ENCODE results near the gene HLA-DOA.

The HLA-DOA gene

GRCh38 chr6:33049323-33050013 is 40.1 kb upstream of the HLA-DOA start:
- DNase-seq (ENCODE audit: low read depth), result no peak

GRCh38 chr6:33040157-33040556 is 30.8 kb upstream of the HLA-DOA start:
- TF ChIP-seq, protein P1, sequence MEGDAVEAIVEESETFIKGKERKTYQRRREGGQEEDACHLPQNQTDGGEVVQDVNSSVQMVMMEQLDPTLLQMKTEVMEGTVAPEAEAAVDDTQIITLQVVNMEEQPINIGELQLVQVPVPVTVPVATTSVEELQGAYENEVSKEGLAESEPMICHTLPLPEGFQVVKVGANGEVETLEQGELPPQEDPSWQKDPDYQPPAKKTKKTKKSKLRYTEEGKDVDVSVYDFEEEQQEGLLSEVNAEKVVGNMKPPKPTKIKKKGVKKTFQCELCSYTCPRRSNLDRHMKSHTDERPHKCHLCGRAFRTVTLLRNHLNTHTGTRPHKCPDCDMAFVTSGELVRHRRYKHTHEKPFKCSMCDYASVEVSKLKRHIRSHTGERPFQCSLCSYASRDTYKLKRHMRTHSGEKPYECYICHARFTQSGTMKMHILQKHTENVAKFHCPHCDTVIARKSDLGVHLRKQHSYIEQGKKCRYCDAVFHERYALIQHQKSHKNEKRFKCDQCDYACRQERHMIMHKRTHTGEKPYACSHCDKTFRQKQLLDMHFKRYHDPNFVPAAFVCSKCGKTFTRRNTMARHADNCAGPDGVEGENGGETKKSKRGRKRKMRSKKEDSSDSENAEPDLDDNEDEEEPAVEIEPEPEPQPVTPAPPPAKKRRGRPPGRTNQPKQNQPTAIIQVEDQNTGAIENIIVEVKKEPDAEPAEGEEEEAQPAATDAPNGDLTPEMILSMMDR (IDR thresholded peaks at IDR 0.05; ENCODE audit: control insufficient read depth, insufficient read depth, low read depth, low read length, missing control alignments), result no peak

More at GRCh38 chr6:33049323-33050013, 40.1 kb upstream of the HLA-DOA start:
- TF ChIP-seq, protein P1 (IDR thresholded peaks at IDR 0.05; ENCODE audit: control insufficient read depth, insufficient read depth, low read depth, low read length, missing control alignments), result peak; percentile 19
- no peak overlapping the region for H3K4me3 ChIP-seq (ENCODE audit: control insufficient read depth, low read depth, low read length)

GRCh38 chr6:33036535-33036934 is 27.1 kb upstream of the HLA-DOA start:
- no peak for DNase-seq (ENCODE audit: low read depth)
- TF ChIP-seq, protein P1 (IDR thresholded peaks at IDR 0.05; ENCODE audit: control insufficient read depth, insufficient read depth, low read depth, low read length, missing control alignments), result no peak
- no peak overlapping the region for H3K4me3 ChIP-seq (ENCODE audit: control insufficient read depth, low read depth, low read length)

More at GRCh38 chr6:33040157-33040556, 30.8 kb upstream of the HLA-DOA start:
- DNase-seq (ENCODE audit: low read depth), result no peak
- H3K4me3 ChIP-seq (ENCODE audit: control insufficient read depth, low read depth, low read length), result no peak overlapping the region

GRCh38 chr6:33034554-33034953 is 25.2 kb upstream of the HLA-DOA start:
- no peak overlapping the region for H3K4me3 ChIP-seq (ENCODE audit: control insufficient read depth, low read depth, low read length)
- no peak for DNase-seq (ENCODE audit: low read depth)
- TF ChIP-seq, protein P1 (IDR thresholded peaks at IDR 0.05; ENCODE audit: control insufficient read depth, insufficient read depth, low read depth, low read length, missing control alignments), result no peak

DNA sequence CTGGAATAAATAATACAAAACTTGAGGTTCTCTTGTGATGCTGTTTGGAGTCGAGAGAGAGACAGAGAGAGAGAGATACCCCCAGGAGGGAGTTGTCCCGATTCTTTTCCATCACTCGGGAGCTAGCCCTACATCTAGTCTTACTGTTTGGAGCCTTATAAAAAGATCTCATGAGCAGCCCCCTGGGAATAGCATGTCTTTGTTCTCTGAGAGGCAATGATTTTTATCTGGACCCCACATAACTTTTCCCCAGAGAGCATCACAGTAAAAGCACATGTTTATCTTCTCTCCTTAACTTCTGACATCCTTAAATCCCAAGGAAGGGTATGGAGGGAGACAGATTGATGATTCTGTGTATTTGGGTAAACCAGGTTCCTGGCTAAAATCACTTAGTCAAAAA is 20.9 kb upstream of the HLA-DOA start:
- no peak for DNase-seq (ENCODE audit: low read depth)
- TF ChIP-seq, protein P1 (IDR thresholded peaks at IDR 0.05; ENCODE audit: control insufficient read depth, insufficient read depth, low read depth, low read length, missing control alignments), result no peak
- no peak overlapping the region for H3K4me3 ChIP-seq (ENCODE audit: control insufficient read depth, low read depth, low read length)

DNA sequence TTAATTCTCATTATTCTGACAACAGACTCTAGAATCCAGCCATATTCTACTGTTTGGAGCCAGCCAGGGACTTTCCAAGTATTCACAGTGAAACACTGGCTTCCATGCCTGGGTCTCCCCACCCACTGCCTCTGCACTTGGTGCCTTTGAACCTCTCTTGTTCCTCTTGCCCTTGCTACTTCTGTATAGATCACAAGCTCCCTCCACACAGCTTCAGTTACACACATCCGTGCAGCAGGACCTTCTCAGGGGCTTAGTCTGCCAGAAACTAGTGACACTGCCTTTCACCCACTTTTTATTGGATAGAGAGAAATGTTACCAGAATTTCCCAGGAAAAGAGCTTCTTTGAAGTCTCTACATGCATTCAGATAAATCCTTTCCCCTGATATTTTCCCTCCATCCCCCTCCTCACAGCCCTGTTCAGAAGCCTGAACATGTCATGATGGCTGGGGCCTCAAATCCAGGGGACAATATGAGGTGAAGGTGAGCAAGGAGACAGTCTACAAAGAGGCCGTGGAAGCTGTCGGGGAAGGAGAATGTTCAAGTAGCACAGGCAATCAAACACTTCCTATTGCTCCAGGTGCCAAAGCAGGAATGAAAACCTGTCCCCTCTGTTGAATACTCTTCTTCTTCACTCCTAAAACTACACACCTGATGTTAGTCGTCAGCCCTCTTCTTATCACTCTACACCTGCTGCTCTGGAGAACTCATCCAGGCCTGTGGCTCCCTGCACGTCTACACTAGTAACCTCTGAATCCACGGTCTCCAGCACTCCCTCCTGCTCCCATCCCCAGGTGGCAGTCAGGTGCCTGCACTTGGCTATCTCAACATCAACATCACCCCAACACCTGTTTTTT is 20.2 kb upstream of the HLA-DOA start:
- TF ChIP-seq, protein P1 (IDR thresholded peaks at IDR 0.05; ENCODE audit: control insufficient read depth, insufficient read depth, low read depth, low read length, missing control alignments), result no peak
- DNase-seq (ENCODE audit: low read depth), result no peak
- no peak overlapping the region for H3K4me3 ChIP-seq (ENCODE audit: control insufficient read depth, low read depth, low read length)

All from AG09309 (cell line).